Tibial artery (tissue), 4 donors: ENCODE results near the gene LIFR.

Experiments used
- DNase-seq, 2 donors: peaks; one replicate each; pipeline ENCODE4 v3.0.0-alpha.2; 2019
- H3K27ac ChIP-seq, 2 donors: fragments of 200-600 bp; sonication (generic) in 1 of 2; 1 replicate in 1 of 2; 2 replicates in 1 of 2; pipeline ENCODE4 v1.5.1; 2018 to 2019; ENCODE audit warnings: mild to moderate bottlenecking in 1 of 2
- H3K27me3 ChIP-seq, 2 donors: fragments of 200-600 bp; sonication (generic) in 1 of 2; one replicate each; pipeline versions ENCODE4 v1.5.1 to v1.6.0; 2016 to 2019
- H3K36me3 ChIP-seq, 3 donors: fragments of 200-600 bp; sonication (generic) in 2 of 3; one replicate each; pipeline ENCODE4 v1.5.1; 2016 to 2019; ENCODE audit warnings: mild to moderate bottlenecking in 2 of 3
- H3K4me1 ChIP-seq, 4 donors: fragments of 200-600 bp; sonication (generic) in 2 of 4; 1 replicate in 3 of 4; 2 replicates in 1 of 4; pipeline ENCODE4 v1.5.1; 2016 to 2019
- H3K4me3 ChIP-seq, 2 donors: fragments of 200-600 bp; sonication (generic) in 1 of 2; 1 replicate in 1 of 2; 2 replicates in 1 of 2; pipeline ENCODE4 v1.5.1; 2018 to 2019; ENCODE audit warnings: mild to moderate bottlenecking in 2 of 2
- H3K9me3 ChIP-seq, 3 donors: fragments of 200-600 bp; sonication (generic) in 1 of 3; one replicate each; pipeline ENCODE4 v1.5.1; 2016 to 2019
- CTCF ChIP-seq, 2 experiments: fragments of 200-600 bp in 1 of 2; fragments of 450-650 bp in 1 of 2; IDR thresholded peaks; one replicate each; pipeline ENCODE4 v1.5.1; 2017 to 2019; ENCODE audit warnings: antibody characterized with exemption in 2 of 2, mild to moderate bottlenecking in 1 of 2, moderate library complexity in 1 of 2
- intact Hi-C: fragments of 100-400 bp; cut with DNase I; formaldehyde crosslinking; loops from one replicate; pipeline ENCODE4 v1.15.0; 2023; ENCODE audit warnings: low total_unique reads

LIFR gene

GRCh38 chr5:38455796-38456330 lies 100.6 kb downstream of the LIFR start:
- H3K4me3 ChIP-seq, result no peak overlapping the region
- no peak for DNase-seq
- TF ChIP-seq CTCF (IDR thresholded peaks at IDR 0.05), result no peak
- no peaks in the 10 kb centered on the region for H3K27me3 ChIP-seq
- no peak overlapping the region for H3K27ac ChIP-seq
- peaks cover 6 to 43% (median 11%) of the 10 kb centered on the region in 3 donors for H3K36me3 ChIP-seq
- no peaks in the 10 kb centered on the region for H3K4me1 ChIP-seq
- no peaks in the 10 kb centered on the region for H3K9me3 ChIP-seq
- intact Hi-C loops, result no loop called here

- DNase-seq, result no peak
- H3K4me3 ChIP-seq, result no peak overlapping the region
Measured at GRCh38 chr5:38453921-38454320, 102.5 kb downstream of the LIFR start.

GRCh38 chr5:38453506-38453905 lies 102.9 kb downstream of the LIFR start:
- Histone ChIP-seq H3K4me1 (peaks cover 0 to 6% (median 0%) of the 10 kb centered on the region in 4 donors), H3K36me3 (peaks cover 4 to 49% (median 6%) of the 10 kb centered on the region in 3 donors), H3K9me3 (no peaks in the 10 kb centered on the region), H3K4me3 (no peak overlapping the region), H3K27me3 (no peaks in the 10 kb centered on the region), H3K27ac (no peak overlapping the region)
- no peak for TF ChIP-seq CTCF (IDR thresholded peaks at IDR 0.05)
- no peak for DNase-seq
- intact Hi-C loops, result no loop called here

More at GRCh38 chr5:38453921-38454320, 102.5 kb downstream of the LIFR start:
- H3K36me3 ChIP-seq, result peaks cover 6 to 48% (median 8%) of the 10 kb centered on the region in 3 donors
- H3K9me3 ChIP-seq, result no peaks in the 10 kb centered on the region
- intact Hi-C loops, result no loop called here
- peaks cover 0 to 2% (median 0%) of the 10 kb centered on the region in 4 donors for H3K4me1 ChIP-seq
- H3K27ac ChIP-seq, result no peak overlapping the region
- TF ChIP-seq CTCF (IDR thresholded peaks at IDR 0.05), result no peak
- H3K27me3 ChIP-seq, result no peaks in the 10 kb centered on the region

GRCh38 chr5:38452201-38452600 lies 104.2 kb downstream of the LIFR start:
- no peaks in the 10 kb centered on the region for H3K27me3 ChIP-seq
- TF ChIP-seq CTCF (IDR thresholded peaks at IDR 0.05), result no peak
- no peak overlapping the region for H3K4me3 ChIP-seq
- H3K27ac ChIP-seq, result no peak overlapping the region
- no peak for DNase-seq
- intact Hi-C loops, result no loop called here
- peaks cover 0 to 44% (median 6%) of the 10 kb centered on the region in 3 donors for H3K36me3 ChIP-seq
- H3K4me1 ChIP-seq, result peaks cover 0 to 19% (median 3%) of the 10 kb centered on the region in 4 donors
- no peaks in the 10 kb centered on the region for H3K9me3 ChIP-seq

- Histone ChIP-seq H3K36me3 (peaks cover 0 to 44% (median 6%) of the 10 kb centered on the region in 3 donors), H3K27me3 (no peaks in the 10 kb centered on the region), H3K27ac (no peak overlapping the region), H3K4me1 (peaks cover 0 to 28% (median 5%) of the 10 kb centered on the region in 4 donors), H3K9me3 (no peaks in the 10 kb centered on the region), H3K4me3 (no peak overlapping the region)
- no peak for DNase-seq
- no peak for TF ChIP-seq CTCF (IDR thresholded peaks at IDR 0.05)
- intact Hi-C loops, result no loop called here
Measured at GRCh38 chr5:38451074-38451725, 105.2 kb downstream of the LIFR start.
